Neural cell (in vitro differentiated cells): Measurements from ENCODE around the gene MLLT6. TPM values are rescaled to one million over a fixed set of nuclear protein-coding genes. Genes with fewer than 3 reads are reported as not detected.

Experiments
- H2AFZ ChIP-seq: fragments of 200-600, 300-800 bp; sonication (generic), shearing (Covaris generic); 2 replicates; pipeline ENCODE4 v1.6.0; 2014; ENCODE audit warnings: low read depth, mild to moderate bottlenecking, antibody characterized with exemption, low read length, moderate library complexity
- H3F3A ChIP-seq: fragments of 200-600 bp; shearing (Covaris generic); 2 replicates; pipeline ENCODE4 v1.6.1; 2016; ENCODE audit warnings: mild to moderate bottlenecking, moderate library complexity, mixed read lengths, antibody characterized with exemption, low read length; ENCODE audit not compliant: insufficient read depth, poor library complexity, severe bottlenecking
- H3K27ac ChIP-seq: fragments of 200-600, 300-800 bp; sonication (generic), shearing (Covaris generic); 2 replicates; pipeline ENCODE4 v1.5.1; 2014; ENCODE audit warnings: mild to moderate bottlenecking, low read length, moderate library complexity
- H3K27me3 ChIP-seq: fragments of 300-800, 200-600 bp; sonication (generic), shearing (Covaris generic); 2 replicates; pipeline ENCODE4 v1.6.0; 2014; ENCODE audit warnings: mild to moderate bottlenecking, low read depth, low read length, moderate library complexity; ENCODE audit not compliant: insufficient read depth
- H3K36me3 ChIP-seq: fragments of 300-800, 200-600 bp; sonication (generic), shearing (Covaris generic); 2 replicates; pipeline ENCODE4 v1.5.1; 2014; ENCODE audit warnings: mild to moderate bottlenecking, antibody characterized with exemption, low read length, moderate library complexity; ENCODE audit not compliant: insufficient read depth
- H3K4me2 ChIP-seq: fragments of 300-800, 200-600 bp; sonication (generic), shearing (Covaris generic); 2 replicates; pipeline ENCODE4 v1.6.0; 2014; ENCODE audit warnings: mild to moderate bottlenecking, low read length
- H3K4me3 ChIP-seq: fragments of 300-800, 200-600 bp; sonication (generic), shearing (Covaris generic); 2 replicates; pipeline ENCODE4 v1.5.1; 2014; ENCODE audit warnings: mild to moderate bottlenecking, low read length, moderate library complexity
- H3K79me2 ChIP-seq: fragments of 200-600 bp; shearing (Covaris generic); replicated peaks from 2 replicates; pipeline ENCODE4 v1.6.0; 2014; ENCODE audit warnings: mild to moderate bottlenecking, low read length, moderate library complexity; ENCODE audit not compliant: insufficient read depth
- H3K9ac ChIP-seq: fragments of 300-800, 200-600 bp; sonication (generic), shearing (Covaris generic); 2 replicates; pipeline ENCODE4 v1.6.1; 2016; ENCODE audit warnings: mild to moderate bottlenecking, low read length, mixed read lengths
- H3K9me2 ChIP-seq: fragments of 200-600 bp; shearing (Covaris generic); 2 replicates; pipeline ENCODE4 v1.6.1; 2016; ENCODE audit warnings: mild to moderate bottlenecking, low read length, mixed read lengths; ENCODE audit not compliant: insufficient read depth
- H3K9me3 ChIP-seq: fragments of 200-600, 300-800 bp; sonication (generic), shearing (Covaris generic); 2 replicates; pipeline ENCODE4 v1.6.1; 2016; ENCODE audit warnings: mild to moderate bottlenecking, mixed run types, low read length, moderate library complexity, mixed read lengths
- H4K20me1 ChIP-seq: fragments of 200-600 bp; shearing (Covaris generic); 2 replicates; pipeline ENCODE4 v1.6.1; 2016; ENCODE audit warnings: mild to moderate bottlenecking, mixed run types; ENCODE audit not compliant: insufficient read depth
- EP300 ChIP-seq: fragments of 450-650 bp; conservative IDR thresholded peaks from 2 replicates; pipeline ENCODE4 v1.6.1; 2014; ENCODE audit warnings: antibody characterized with exemption, mild to moderate bottlenecking, moderate library complexity; ENCODE audit not compliant: poor library complexity, severe bottlenecking
- EZH2 ChIP-seq: fragments of 200-600, 300-800 bp; shearing (Covaris generic), sonication (generic); IDR thresholded peaks from 2 replicates; pipeline ENCODE4 v1.6.1; 2014; ENCODE audit warnings: antibody characterized with exemption, low read length, borderline replicate concordance, mild to moderate bottlenecking; ENCODE audit not compliant: insufficient read depth, poor library complexity, severe bottlenecking
- MXI1 ChIP-seq: fragments of 450-650 bp; conservative IDR thresholded peaks from 2 replicates; pipeline ENCODE4 v1.6.1; 2014; ENCODE audit warnings: antibody characterized with exemption, mild to moderate bottlenecking; ENCODE audit not compliant: poor library complexity, severe bottlenecking
- POLR2AphosphoS5 ChIP-seq: IDR thresholded peaks from 2 replicates; pipeline ENCODE4 v1.6.1; 2012
- RAD21 ChIP-seq: fragments of 450-650 bp; conservative IDR thresholded peaks from 2 replicates; pipeline ENCODE4 v1.6.1; 2014; ENCODE audit warnings: antibody characterized with exemption, mild to moderate bottlenecking, moderate library complexity
- SMC3 ChIP-seq: fragments of 450-650 bp; conservative IDR thresholded peaks from 2 replicates; pipeline ENCODE4 v1.6.1; 2014; ENCODE audit warnings: antibody characterized with exemption, mild to moderate bottlenecking, moderate library complexity; ENCODE audit not compliant: poor library complexity
- TAF1 ChIP-seq: IDR thresholded peaks from 2 replicates; pipeline ENCODE4 v1.6.1; 2012; ENCODE audit warnings: low read depth
- polyA plus RNA-seq: library from polyadenylated mRNA; depleted of rRNA; stranded (reverse); fragments of >200 nt; gene quantifications from 2 replicates; pipeline ENCODE4 v1.2.3, GENCODE V29; 2014
- TF ChIP-seq, protein P1 (sequence below): IDR thresholded peaks from 2 replicates; pipeline ENCODE4 v1.6.1; 2012; ENCODE audit warnings: borderline replicate concordance
- TF ChIP-seq, protein P2 (sequence below): fragments of 450-650 bp; IDR thresholded peaks from 2 replicates; pipeline ENCODE4 v1.5.1; 2014; ENCODE audit warnings: antibody characterized with exemption, mild to moderate bottlenecking, moderate library complexity; ENCODE audit not compliant: poor library complexity, severe bottlenecking

The MLLT6 gene
- polyA plus RNA-seq, 1 donor from 2014 or later = 19.7 TPM

DNA sequence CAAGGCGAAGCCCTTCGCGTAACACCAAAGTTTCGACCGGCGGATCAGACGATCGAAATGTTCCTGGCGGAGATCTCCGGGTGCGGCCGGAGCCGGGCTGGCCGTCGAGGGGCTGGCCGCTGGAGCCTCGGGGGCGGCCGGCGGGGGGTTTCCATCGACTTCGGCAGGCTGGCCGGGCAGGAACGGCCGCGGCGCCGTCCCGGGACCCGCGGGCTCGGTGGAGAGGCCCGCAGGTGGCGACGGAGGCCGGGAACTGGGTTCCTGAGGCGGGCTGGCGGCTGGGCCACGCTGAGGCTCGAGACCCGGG, 31.4 kb upstream of the MLLT6 start:
- Histone ChIP-seq H2AFZ (no peak overlapping the region), H4K20me1 (no peaks in the 10 kb centered on the region), H3K9me3 (no peaks in the 10 kb centered on the region), H3K4me3 (peak overlapping the region; percentile 74), H3K9me2 (no peaks in the 10 kb centered on the region), H3K79me2 (no peaks in the 10 kb centered on the region), H3K27ac (no peak overlapping the region), H3K9ac (no peak overlapping the region), H3F3A (no peaks in the 10 kb centered on the region), H3K27me3 (peaks cover 78% of the 10 kb centered on the region), H3K4me2 (no peak overlapping the region), H3K36me3 (no peaks in the 10 kb centered on the region)
- peak; percentile 57 for TF ChIP-seq EZH2
- no peak for TF ChIP-seq MXI1

DNA sequence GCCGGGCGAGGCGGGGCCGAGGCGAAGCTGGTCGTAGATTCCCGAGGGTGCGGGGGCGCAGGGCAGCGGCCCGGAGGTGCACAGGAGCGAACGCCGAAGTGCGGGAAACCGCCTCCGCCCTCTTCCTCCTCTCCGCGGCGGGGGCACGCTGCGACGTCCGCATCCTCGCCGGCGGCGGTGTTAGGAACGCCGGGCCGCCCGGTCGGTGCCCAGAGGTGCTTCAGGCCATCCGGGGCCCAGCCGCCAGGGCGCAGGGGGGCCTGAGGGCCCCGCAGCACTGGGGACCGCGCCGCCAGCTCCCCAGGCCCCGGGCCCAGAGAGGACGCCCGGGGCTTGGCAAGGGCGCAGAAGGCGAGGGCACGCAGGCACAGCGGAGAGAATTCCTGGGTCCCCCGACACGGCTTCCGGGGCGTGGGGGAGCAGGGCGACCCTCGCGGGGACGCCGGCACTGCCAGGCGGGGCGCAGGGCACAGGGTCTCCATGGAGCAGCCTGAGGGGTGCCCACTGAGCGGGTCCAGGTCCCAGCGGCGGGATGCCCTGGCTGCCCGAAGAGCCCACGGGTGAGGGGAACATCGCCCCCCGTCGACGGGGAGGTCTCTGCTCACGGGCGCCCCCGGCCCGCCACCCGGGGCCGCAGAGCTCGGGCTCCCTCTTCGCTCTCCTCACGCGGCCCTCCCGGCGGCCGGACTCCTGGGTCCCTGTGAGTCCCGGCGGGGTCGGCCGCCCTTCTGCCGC, 30.9 kb upstream of the MLLT6 start:
- H2AFZ ChIP-seq = peak overlapping the region; percentile 21
- no peaks in the 10 kb centered on the region for H4K20me1 ChIP-seq
- no peaks in the 10 kb centered on the region for H3K36me3 ChIP-seq
- H3K27ac ChIP-seq = no peak overlapping the region
- no peaks in the 10 kb centered on the region for H3F3A ChIP-seq
- peak overlapping the region; percentile 74 for H3K4me3 ChIP-seq
- H3K4me2 ChIP-seq = no peak overlapping the region
- H3K9me2 ChIP-seq = no peaks in the 10 kb centered on the region
- peaks cover 72% of the 10 kb centered on the region for H3K27me3 ChIP-seq
- H3K79me2 ChIP-seq = no peaks in the 10 kb centered on the region
- H3K9me3 ChIP-seq = no peaks in the 10 kb centered on the region
- TF ChIP-seq, protein P1, sequence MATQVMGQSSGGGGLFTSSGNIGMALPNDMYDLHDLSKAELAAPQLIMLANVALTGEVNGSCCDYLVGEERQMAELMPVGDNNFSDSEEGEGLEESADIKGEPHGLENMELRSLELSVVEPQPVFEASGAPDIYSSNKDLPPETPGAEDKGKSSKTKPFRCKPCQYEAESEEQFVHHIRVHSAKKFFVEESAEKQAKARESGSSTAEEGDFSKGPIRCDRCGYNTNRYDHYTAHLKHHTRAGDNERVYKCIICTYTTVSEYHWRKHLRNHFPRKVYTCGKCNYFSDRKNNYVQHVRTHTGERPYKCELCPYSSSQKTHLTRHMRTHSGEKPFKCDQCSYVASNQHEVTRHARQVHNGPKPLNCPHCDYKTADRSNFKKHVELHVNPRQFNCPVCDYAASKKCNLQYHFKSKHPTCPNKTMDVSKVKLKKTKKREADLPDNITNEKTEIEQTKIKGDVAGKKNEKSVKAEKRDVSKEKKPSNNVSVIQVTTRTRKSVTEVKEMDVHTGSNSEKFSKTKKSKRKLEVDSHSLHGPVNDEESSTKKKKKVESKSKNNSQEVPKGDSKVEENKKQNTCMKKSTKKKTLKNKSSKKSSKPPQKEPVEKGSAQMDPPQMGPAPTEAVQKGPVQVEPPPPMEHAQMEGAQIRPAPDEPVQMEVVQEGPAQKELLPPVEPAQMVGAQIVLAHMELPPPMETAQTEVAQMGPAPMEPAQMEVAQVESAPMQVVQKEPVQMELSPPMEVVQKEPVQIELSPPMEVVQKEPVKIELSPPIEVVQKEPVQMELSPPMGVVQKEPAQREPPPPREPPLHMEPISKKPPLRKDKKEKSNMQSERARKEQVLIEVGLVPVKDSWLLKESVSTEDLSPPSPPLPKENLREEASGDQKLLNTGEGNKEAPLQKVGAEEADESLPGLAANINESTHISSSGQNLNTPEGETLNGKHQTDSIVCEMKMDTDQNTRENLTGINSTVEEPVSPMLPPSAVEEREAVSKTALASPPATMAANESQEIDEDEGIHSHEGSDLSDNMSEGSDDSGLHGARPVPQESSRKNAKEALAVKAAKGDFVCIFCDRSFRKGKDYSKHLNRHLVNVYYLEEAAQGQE = no peak
- TF ChIP-seq EZH2 = peak; percentile 30
- no peak for TF ChIP-seq RAD21
- no peak for TF ChIP-seq POLR2AphosphoS5
- TF ChIP-seq EP300 = no peak
- no peak for TF ChIP-seq TAF1
- no peak for TF ChIP-seq SMC3
- TF ChIP-seq, protein P2, sequence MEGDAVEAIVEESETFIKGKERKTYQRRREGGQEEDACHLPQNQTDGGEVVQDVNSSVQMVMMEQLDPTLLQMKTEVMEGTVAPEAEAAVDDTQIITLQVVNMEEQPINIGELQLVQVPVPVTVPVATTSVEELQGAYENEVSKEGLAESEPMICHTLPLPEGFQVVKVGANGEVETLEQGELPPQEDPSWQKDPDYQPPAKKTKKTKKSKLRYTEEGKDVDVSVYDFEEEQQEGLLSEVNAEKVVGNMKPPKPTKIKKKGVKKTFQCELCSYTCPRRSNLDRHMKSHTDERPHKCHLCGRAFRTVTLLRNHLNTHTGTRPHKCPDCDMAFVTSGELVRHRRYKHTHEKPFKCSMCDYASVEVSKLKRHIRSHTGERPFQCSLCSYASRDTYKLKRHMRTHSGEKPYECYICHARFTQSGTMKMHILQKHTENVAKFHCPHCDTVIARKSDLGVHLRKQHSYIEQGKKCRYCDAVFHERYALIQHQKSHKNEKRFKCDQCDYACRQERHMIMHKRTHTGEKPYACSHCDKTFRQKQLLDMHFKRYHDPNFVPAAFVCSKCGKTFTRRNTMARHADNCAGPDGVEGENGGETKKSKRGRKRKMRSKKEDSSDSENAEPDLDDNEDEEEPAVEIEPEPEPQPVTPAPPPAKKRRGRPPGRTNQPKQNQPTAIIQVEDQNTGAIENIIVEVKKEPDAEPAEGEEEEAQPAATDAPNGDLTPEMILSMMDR = peak; percentile 59
- TF ChIP-seq MXI1 = no peak
- peak overlapping the region; percentile 66 for H3K9ac ChIP-seq
